HepG2 (cell line): ENCODE measurements around the gene AMN. TPM values are rescaled to one million over a fixed set of nuclear protein-coding genes. Genes with fewer than 3 reads are reported as not detected.

ENCODE experiments used
- ATAC-seq: fragments of 200-7000 bp; cut with Tn5 transposase; 3 replicates; pipeline ENCODE4 v1.9.1; 2020; ENCODE audit warnings: mild to moderate bottlenecking, moderate library complexity
- BruUV-seq: library from RNA; stranded (reverse); fragments of 400-500 nt; replicated peaks from 2 replicates; lab custom pipeline; 2021; lab: Mats Ljungman, UMichigan
- CTCF ChIA-PET: fragments of 300-600 bp; formaldehyde crosslinking; extraction: SDS; loops from one replicate; lab custom pipeline; 2021; ENCODE audit warnings: low total read pairs, inconsistent platforms, low intra/inter-chr PET ratio; lab: Yijun Ruan, JAX
- POLR2A ChIA-PET: fragments of 350-600 bp; sonication (Branson Sonifier 250); formaldehyde crosslinking; loops from one replicate; lab custom pipeline; 2020; ENCODE audit warnings: antibody characterized with exemption, inconsistent platforms; lab: Yijun Ruan, JAX
- DNase-seq: peaks from one replicate; pipeline ENCODE4 v3.0.0-alpha.2; 2015; ENCODE audit warnings: low spot score
- FAIRE-seq: peaks from 3 replicates; lab custom pipeline; 2011; peaks lifted over from hg19 to GRCh38; lab: Jason Lieb, UNC
- H2AFZ ChIP-seq: one replicate; pipeline ENCODE4 v1.6.1; 2011; ENCODE audit warnings: low read length, inconsistent platforms
- H3K27ac ChIP-seq: fragments of 300-600 bp; 3 replicates; pipeline ENCODE4 v1.8.0; 2011; ENCODE audit warnings: mixed run types, mild to moderate bottlenecking, mixed read lengths, low read length, inconsistent platforms; ENCODE audit not compliant: insufficient read depth; ENCODE audit errors: extremely low read length
- H3K27me3 ChIP-seq, 2 experiments: fragments of 200-600 bp in 1 of 2; 2 replicates in 1 of 2; 3 replicates in 1 of 2; pipeline versions ENCODE4 v1.6.0 to v1.8.0; 2011; ENCODE audit warnings: low read length in 2 of 2, mild to moderate bottlenecking in 2 of 2, moderate library complexity in 2 of 2, inconsistent platforms in 1 of 2; ENCODE audit not compliant: insufficient read depth in 2 of 2, control insufficient read depth in 1 of 2
- H3K36me3 ChIP-seq, 2 experiments: fragments of 200-600 bp in 1 of 2; replicated peaks in 1 of 2; 2 replicates in 1 of 2; 3 replicates in 1 of 2; pipeline versions ENCODE4 v1.5.1 to v1.8.0; 2011; ENCODE audit warnings: low read length in 2 of 2, inconsistent platforms in 1 of 2; ENCODE audit not compliant: insufficient read depth in 2 of 2, control insufficient read depth in 1 of 2
- H3K4me1 ChIP-seq: 2 replicates; pipeline ENCODE4 v1.5.1; 2012; ENCODE audit warnings: low read length, inconsistent platforms; ENCODE audit not compliant: insufficient read depth
- H3K4me2 ChIP-seq: 2 replicates; pipeline ENCODE4 v1.6.0; 2011; ENCODE audit warnings: low read depth, low read length, inconsistent platforms
- H3K4me3 ChIP-seq, 3 experiments: fragments of 200-600 bp in 1 of 3; sonication (generic), shearing (Covaris generic) in 1 of 3; replicated peaks in 1 of 3; 2 replicates each; pipeline ENCODE4 v1.5.1; 2011 to 2016; ENCODE audit warnings: low read length in 3 of 3, inconsistent platforms in 2 of 3, low read depth in 2 of 3, mild to moderate bottlenecking in 2 of 3, control low read depth in 1 of 3, mixed read lengths in 1 of 3; ENCODE audit not compliant: insufficient read depth in 1 of 3
- H3K79me2 ChIP-seq: one replicate; pipeline ENCODE4 v1.6.1; 2011; ENCODE audit warnings: low read length, inconsistent platforms; ENCODE audit not compliant: insufficient read depth
- H3K9ac ChIP-seq: 2 replicates; pipeline ENCODE4 v1.6.0; 2011; ENCODE audit warnings: mild to moderate bottlenecking, low read depth, low read length, inconsistent platforms; ENCODE audit not compliant: insufficient read depth
- H3K9me3 ChIP-seq: 2 replicates; pipeline ENCODE4 v1.5.1; 2012; ENCODE audit warnings: mild to moderate bottlenecking, low read length
- H4K20me1 ChIP-seq: 2 replicates; pipeline ENCODE4 v1.6.0; 2011; ENCODE audit warnings: inconsistent platforms, mild to moderate bottlenecking, low read length, moderate library complexity; ENCODE audit not compliant: insufficient read depth
- CBX5 ChIP-seq: sonication (generic); formaldehyde crosslinking; IDR thresholded peaks from 2 replicates; pipeline ENCODE4 v1.4.0; 2020; ENCODE audit warnings: missing genetic modification reagents, borderline replicate concordance
- ETS1 ChIP-seq: sonication (generic); formaldehyde crosslinking; IDR thresholded peaks from 2 replicates; pipeline ENCODE4 v1.4.0; 2020; ENCODE audit warnings: missing genetic modification reagents
- HMGXB3 ChIP-seq: sonication (generic); formaldehyde crosslinking; IDR thresholded peaks from 2 replicates; pipeline ENCODE4 v1.4.0; 2020; ENCODE audit warnings: missing genetic modification reagents, borderline replicate concordance
- KLF12 ChIP-seq: sonication (generic); formaldehyde crosslinking; IDR thresholded peaks from 2 replicates; pipeline ENCODE4 v1.4.0; 2020; ENCODE audit warnings: missing genetic modification reagents, borderline replicate concordance
- MXD3 ChIP-seq: IDR thresholded peaks from 2 replicates; pipeline ENCODE4 v1.6.1; 2016; ENCODE audit warnings: mild to moderate bottlenecking, missing biosample characterization, missing genetic modification reagents
- SMC3 ChIP-seq: IDR thresholded peaks from 2 replicates; pipeline ENCODE4 v1.6.1; 2011; ENCODE audit warnings: low read length, improper control_type of control experiment
- ZFAT ChIP-seq: sonication (generic); formaldehyde crosslinking; conservative IDR thresholded peaks from 2 replicates; pipeline ENCODE4 v1.8.1; 2023; ENCODE audit warnings: missing genetic modification reagents, inconsistent platforms
- ZKSCAN1 ChIP-seq: fragments of 150-350 bp; IDR thresholded peaks from 2 replicates; pipeline ENCODE4 v1.6.1; 2014; ENCODE audit warnings: low read length
- ZNF572 ChIP-seq: sonication (generic); formaldehyde crosslinking; IDR thresholded peaks from 2 replicates; pipeline ENCODE4 v1.5.1; 2020; ENCODE audit warnings: mild to moderate bottlenecking, missing genetic modification reagents
- ZNF574 ChIP-seq: sonication (generic); formaldehyde crosslinking; IDR thresholded peaks from 2 replicates; pipeline ENCODE4 v1.4.0; 2020; ENCODE audit warnings: missing genetic modification reagents
- WGBS: methylation state at CpG from one replicate; pipeline ENCODE4 v1.1.6; 2017; ENCODE audit warnings: low lambda C conversion rate; 5-methylcytosine and 5-hydroxymethylcytosine counted together
- in situ Hi-C: cut with HindIII; loops from 2 replicates; pipeline ENCODE4 v1.10.0; 2017; ENCODE audit warnings: low pct_unique_long_range_greater_than_20kb; ENCODE audit not compliant: extremely low pct_ligation_motif_present
- intact Hi-C: fragments of 100-400 bp; cut with micrococcal nuclease; formaldehyde crosslinking; loops from one replicate; pipeline ENCODE4 v1.10.0; 2022; ENCODE audit not compliant: unreplicated experiment
- polyA plus RNA-seq, 8 experiments: library from polyadenylated mRNA; depleted of rRNA in 3 of 8; stranded (reverse) in 7 of 8; unstranded in 1 of 8; fragments of >200 nt; fragmentation: Illumina TruSeq in 4 of 8; extraction: Trizol in 4 of 8; gene quantifications; 2 replicates each; pipeline versions ENCODE4 v1.2.1 to v1.2.3, GENCODE V29; 2011 to 2016; ENCODE audit warnings: low read depth in 4 of 8, missing spikeins in 1 of 8, mixed read lengths in 1 of 8; ENCODE audit not compliant: insufficient read depth in 1 of 8
- total RNA-seq, 5 experiments: library from RNA; depleted of rRNA; stranded (reverse); fragments of >200 nt; fragmentation: Illumina TruSeq; extraction: Trizol; gene quantifications; 2 replicates each; pipeline ENCODE4 v1.2.3, GENCODE V29; 2016; ENCODE audit warnings: low read depth in 1 of 5
- TF ChIP-seq, protein P1 (sequence below): sonication (generic); formaldehyde crosslinking; IDR thresholded peaks from 2 replicates; pipeline ENCODE4 v1.4.0; 2020; ENCODE audit warnings: mild to moderate bottlenecking, missing genetic modification reagents, borderline replicate concordance

AMN gene
- total and polyA plus RNA-seq, 2 of the 13 experiments (the other 11 are each of a cell fraction or from before 2014, with no cell fraction given), result 9.8 to 33.1 TPM

GRCh38 chr14:102939329-102939728 lies 16.9 kb downstream of the AMN start:
- CTCF ChIA-PET, result no interaction called here
- DNase-seq (no peak), FAIRE-seq (no peak), ATAC-seq (no peak)
- Histone ChIP-seq H4K20me1 (no peaks in the 10 kb centered on the region), H3K79me2 (no peaks in the 10 kb centered on the region), H3K27ac (no peak overlapping the region), H3K4me2 (no peak overlapping the region), H3K4me3 (no peak overlapping the region), H2AFZ (no peak overlapping the region), H3K9ac (no peak overlapping the region), H3K36me3 (peaks cover 0 to 5% of the 10 kb centered on the region in 2 experiments; a peak in 2 of 5 replicates), H3K9me3 (no peaks in the 10 kb centered on the region), H3K27me3 (no peaks in the 10 kb centered on the region), H3K4me1 (no peaks in the 10 kb centered on the region)
- intact Hi-C loops, result no loop called here
- POLR2A ChIA-PET, result no interaction called here
- 97% methylated on average over 10 of the region's 18 CpGs for WGBS
- in situ Hi-C loops, result no loop called here
- BruUV-seq, result no TSS peak
- no peak for TF ChIP-seq KLF12 (CRISPR knock-in tag)
- TF ChIP-seq, protein P1, sequence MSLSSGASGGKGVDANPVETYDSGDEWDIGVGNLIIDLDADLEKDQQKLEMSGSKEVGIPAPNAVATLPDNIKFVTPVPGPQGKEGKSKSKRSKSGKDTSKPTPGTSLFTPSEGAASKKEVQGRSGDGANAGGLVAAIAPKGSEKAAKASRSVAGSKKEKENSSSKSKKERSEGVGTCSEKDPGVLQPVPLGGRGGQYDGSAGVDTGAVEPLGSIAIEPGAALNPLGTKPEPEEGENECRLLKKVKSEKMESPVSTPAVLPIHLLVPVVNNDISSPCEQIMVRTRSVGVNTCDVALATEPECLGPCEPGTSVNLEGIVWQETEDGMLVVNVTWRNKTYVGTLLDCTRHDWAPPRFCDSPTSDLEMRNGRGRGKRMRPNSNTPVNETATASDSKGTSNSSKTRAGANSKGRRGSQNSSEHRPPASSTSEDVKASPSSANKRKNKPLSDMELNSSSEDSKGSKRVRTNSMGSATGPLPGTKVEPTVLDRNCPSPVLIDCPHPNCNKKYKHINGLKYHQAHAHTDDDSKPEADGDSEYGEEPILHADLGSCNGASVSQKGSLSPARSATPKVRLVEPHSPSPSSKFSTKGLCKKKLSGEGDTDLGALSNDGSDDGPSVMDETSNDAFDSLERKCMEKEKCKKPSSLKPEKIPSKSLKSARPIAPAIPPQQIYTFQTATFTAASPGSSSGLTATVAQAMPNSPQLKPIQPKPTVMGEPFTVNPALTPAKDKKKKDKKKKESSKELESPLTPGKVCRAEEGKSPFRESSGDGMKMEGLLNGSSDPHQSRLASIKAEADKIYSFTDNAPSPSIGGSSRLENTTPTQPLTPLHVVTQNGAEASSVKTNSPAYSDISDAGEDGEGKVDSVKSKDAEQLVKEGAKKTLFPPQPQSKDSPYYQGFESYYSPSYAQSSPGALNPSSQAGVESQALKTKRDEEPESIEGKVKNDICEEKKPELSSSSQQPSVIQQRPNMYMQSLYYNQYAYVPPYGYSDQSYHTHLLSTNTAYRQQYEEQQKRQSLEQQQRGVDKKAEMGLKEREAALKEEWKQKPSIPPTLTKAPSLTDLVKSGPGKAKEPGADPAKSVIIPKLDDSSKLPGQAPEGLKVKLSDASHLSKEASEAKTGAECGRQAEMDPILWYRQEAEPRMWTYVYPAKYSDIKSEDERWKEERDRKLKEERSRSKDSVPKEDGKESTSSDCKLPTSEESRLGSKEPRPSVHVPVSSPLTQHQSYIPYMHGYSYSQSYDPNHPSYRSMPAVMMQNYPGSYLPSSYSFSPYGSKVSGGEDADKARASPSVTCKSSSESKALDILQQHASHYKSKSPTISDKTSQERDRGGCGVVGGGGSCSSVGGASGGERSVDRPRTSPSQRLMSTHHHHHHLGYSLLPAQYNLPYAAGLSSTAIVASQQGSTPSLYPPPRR (CRISPR knock-in tag), result no peak
- no peak for TF ChIP-seq HMGXB3 (CRISPR knock-in tag)
- TF ChIP-seq ZNF572 (CRISPR knock-in tag), result no peak
- TF ChIP-seq MXD3 (CRISPR knock-in tag), result no peak
- no peak for TF ChIP-seq CBX5 (CRISPR knock-in tag)
- no peak for TF ChIP-seq ZKSCAN1
- no peak for TF ChIP-seq ZNF574 (CRISPR knock-in tag)
- no peak for TF ChIP-seq SMC3
- no peak for TF ChIP-seq ETS1 (CRISPR knock-in tag)
- TF ChIP-seq ZFAT (CRISPR knock-in tag), result no peak
